HEK293 (cell line): ENCODE measurements around the gene LMNTD2.

Experiments
- REST ChIP-seq: fragments of 450-650 bp; formaldehyde crosslinking; IDR thresholded peaks from 2 replicates; pipeline ENCODE4 v1.5.1; 2016; ENCODE audit warnings: missing biosample characterization, missing genetic modification characterization
- ZBTB20 ChIP-seq: fragments of 450-650 bp; formaldehyde crosslinking; IDR thresholded peaks from 2 replicates; pipeline ENCODE4 v1.5.1; 2016; ENCODE audit warnings: missing biosample characterization, missing genetic modification characterization

GRCh38 chr11:575313-575995, 14.9 kb upstream of the LMNTD2 start:
- TF ChIP-seq REST (tag by site-specific recombination) (no peak), ZBTB20 (tag by site-specific recombination) (peak; percentile 21; the same call in 1 of the 2 replicates)
